NOMO-1 treated with DMSO at 0.1 percent for 48 hours (cell line): ENCODE data around the gene MEP1A.
"Not testable (repeated sequence)": the region's sequence is repeated elsewhere in the genome, so short reads cannot be mapped to it uniquely, and the experiment has no call there.

Experiments
- DNase-seq: peaks from one replicate; lab custom pipeline; 2025; ENCODE audit not compliant: unreplicated experiment; lab: John Stamatoyannopoulos, UW

Gene MEP1A

GRCh38 chr6:46774736-46775135, 18.5 kb upstream of the MEP1A start:
- not testable (repeated sequence) for DNase-seq

- DNase-seq: no peak
Observed at GRCh38 chr6:46776070-46776712, 17.0 kb upstream of the MEP1A start.

DNA sequence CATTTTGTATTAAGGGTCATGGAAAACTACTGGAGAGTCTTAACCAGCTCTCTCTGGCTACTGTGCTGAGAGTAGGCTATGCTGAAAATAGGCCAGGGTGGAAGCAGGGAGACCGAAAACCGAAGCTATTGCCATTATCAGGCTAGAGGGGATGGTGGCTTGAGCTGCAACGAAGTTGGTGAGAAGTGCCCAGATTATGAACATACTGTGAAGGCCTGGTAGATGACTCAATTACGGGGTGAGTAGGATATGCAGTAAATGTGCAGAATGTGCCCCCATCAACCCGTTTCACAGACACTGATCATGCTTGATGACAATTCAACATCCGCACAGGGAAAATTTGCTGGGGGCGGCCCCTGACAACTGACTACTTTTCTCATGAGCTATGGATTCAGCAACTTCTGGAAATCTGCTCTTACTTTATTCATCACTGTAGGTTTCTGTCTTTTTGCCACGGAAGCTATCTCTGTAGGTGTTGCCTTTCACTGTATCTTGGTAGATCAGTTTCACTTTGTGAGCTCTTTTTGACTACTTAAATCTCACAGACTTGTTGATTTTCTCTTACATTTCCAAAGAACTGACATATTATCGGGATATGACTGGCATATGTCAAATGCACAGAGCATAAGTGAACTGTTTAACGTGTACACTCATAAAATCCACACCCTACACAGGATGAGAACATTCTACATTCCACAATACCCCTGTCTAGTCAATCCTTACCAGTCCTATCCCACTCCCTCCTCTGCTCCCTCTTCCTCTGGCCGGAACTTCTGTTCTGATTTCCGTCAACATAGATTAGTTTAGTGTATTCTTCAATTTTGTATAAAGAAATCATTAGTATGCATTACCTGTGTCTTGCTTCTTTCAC, 15.5 kb upstream of the MEP1A start:
- DNase-seq: no peak

DNA sequence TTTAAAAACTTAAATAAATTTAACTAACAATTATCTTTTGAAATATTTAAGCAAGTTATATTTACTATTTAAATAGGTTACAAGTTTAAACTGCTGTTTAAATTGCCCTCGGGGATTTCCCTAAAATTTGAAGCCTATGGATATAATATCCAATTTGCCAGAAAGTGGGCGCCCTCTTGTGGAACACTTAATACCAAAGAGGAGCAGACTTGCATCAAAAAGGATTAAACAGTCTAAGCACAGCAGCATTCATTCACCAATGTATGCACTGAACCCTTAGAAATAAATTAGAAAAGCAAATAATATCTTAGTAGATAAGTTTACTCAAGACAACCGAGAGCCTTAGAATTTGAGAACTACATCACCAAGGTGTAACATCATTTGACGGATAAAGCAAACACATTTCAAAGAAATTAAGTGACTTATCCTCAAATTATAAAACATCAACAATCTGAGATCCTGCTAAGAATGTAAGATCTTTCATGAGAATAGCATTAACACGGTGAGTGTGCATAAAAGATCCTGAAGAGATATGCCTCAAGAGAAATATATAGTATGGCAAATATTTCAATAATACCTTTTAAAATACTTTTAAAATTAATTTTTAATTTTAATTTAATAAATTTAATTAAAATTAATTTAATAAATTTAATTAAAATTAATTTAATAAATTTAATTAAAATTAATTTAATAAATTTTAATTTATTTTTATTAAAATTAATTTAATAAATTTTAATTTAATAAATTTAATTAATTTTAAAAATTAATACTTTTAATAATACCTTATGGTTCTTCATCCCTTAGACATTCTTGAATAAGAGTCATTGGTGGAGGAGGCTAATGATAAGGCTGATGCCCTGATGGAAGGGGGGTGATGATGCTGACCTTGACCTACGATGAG, 11.5 kb upstream of the MEP1A start:
- peak; percentile 56 for DNase-seq

DNA sequence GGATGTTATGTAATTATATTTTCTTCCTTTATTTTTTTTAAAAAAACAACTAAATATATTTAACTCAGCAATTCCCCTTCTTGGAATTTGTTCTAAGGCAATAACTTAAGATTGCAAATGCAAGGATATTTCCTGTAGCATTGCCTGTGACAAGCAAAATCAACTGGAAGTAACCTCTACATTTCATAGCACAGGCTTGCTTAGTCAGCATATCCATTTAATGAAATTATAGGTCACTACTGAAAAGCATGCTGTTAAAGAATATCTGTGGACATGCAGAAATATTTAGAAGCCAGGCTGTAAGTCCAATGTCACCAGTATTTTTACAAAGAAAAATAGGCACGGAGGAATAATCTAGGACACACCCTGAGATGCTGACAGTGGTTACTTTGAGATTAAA, 8.7 kb upstream of the MEP1A start:
- DNase-seq: no peak

GRCh38 chr6:46787871-46788540, 5.2 kb upstream of the MEP1A start:
- no peak for DNase-seq

DNA sequence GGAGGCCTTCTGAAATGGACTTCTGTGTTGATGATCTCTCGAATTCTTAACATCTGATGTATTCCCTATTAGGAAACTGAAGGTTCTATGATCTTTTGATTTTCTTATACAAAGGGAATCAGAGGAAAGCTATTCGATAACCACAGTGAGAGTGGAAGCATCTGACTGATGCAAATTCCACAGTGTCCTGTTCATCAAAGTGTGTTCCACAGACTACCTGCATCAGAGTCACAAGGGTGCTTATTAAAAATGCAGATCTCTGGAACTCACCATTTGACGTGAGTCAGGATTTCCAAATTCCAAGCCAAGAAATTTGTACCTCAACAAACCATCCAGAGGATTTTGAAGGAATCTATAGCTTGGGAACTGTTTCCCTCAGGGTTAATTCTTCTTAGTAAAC, 4.4 kb upstream of the MEP1A start:
- DNase-seq: no peak

- peak; percentile 93 for DNase-seq
Observed at GRCh38 chr6:46789434-46790354, 3.5 kb upstream of the MEP1A start.

- DNase-seq: no peak
Observed at GRCh38 chr6:46790355-46790874, 2.8 kb upstream of the MEP1A start.

- DNase-seq: no peak
Observed at GRCh38 chr6:46792635-46793034, 554 bp upstream of the MEP1A start.

- DNase-seq: no peak
Observed at GRCh38 chr6:46794068-46794467, 879 bp downstream of the MEP1A start.

DNA sequence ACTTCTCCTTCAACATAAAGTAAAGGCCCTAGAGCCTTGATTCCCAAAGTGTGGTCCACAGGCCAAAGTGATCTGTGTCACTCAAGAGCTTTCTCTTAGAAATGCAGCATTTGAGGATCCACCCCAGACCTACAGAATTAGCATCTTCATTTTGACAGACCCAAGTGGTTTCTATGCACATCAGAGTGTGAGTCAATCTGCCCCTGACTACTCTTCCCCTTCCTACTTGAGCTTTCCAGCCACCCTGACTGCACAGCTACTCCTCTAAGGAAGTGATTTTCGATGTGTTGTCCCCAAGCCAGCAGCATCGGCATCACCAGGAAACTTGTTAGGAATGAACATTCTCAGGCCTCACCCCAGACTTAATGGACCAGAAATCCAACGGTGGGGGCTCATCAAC, 2.6 kb downstream of the MEP1A start:
- DNase-seq: peak; percentile 20

- peak; percentile 64 for DNase-seq
Observed at GRCh38 chr6:46796848-46797580, 3.8 kb downstream of the MEP1A start.

DNA sequence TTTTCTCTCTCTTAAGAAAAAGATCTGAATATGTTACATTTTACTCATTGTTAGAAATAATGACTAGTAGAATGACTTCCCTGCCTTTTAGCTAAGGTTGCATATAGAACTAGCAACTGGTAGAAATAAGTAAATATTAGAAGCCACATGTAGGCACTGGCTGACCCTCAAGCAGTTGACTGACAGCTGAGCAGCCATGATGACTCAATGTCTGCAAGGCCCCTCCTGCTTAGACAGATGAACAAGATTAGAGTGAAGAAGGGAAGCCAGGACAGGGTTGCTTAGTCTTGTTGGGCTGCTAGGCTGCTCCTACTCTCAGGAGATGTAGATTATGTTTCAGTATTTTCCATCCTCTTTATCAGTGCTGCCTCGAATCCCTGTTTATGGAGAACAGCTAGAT, 6.5 kb downstream of the MEP1A start:
- DNase-seq: no peak

- peak; percentile 95 for DNase-seq
Observed at GRCh38 chr6:46808806-46809205, 15.6 kb downstream of the MEP1A start.

DNA sequence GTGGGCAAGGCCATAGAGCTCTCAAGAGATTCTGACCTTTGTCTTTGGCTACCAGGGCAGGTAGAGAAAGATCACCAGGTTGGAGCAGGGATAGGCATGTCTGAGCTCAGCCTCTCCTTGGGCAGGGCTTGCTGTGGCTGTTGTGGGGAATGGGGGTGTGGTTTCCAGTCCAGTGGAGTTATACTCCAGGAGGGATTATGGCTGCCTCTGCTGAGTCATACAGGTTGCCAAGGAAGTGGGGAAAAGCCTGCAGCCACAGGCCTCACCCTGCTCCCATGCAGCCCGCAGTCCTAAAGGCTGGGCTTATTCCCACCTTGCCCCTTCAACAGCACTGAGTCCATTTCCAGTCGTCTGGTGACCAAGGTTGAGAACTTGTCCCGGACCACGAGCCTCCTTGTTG, 21.9 kb downstream of the MEP1A start:
- no peak for DNase-seq

DNA sequence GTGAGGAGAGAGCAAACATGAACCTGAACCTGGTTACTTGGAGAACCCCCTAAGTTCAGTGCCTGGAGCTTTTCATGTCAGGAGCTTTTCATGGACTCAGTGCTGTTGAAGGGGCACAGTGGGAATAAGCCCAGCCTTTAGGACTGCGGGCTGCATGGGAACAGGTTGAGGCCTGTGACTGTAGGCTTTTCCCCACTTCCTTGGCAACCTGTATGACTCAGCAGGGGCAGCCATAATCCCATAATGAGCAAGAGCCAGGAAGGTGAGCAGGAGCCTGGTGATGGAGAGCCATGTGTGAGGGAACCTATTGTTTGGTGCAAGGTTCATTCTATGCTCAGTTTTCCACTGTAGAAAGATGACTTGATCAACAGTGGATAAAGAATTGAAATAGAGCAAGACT, 23.4 kb downstream of the MEP1A start:
- DNase-seq: no peak

DNA sequence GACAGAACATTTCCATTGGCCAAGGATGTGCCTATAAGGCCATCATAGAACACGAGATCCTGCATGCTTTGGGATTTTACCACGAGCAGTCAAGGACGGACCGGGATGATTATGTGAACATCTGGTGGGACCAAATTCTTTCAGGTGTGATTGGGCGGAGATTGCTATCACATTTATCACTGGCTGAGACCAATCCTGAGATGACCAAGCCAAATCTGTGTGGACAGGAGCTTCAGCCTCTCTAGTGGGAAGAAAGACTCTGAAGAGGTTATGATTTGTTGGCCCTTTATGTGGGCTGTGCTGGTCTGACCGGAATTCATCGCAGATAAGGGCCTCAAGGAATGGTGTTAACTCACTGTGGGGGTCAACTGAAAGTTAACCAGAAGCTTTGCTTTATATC, 26.4 kb downstream of the MEP1A start:
- no peak for DNase-seq

- peak; percentile 68 for DNase-seq
Observed at GRCh38 chr6:46821458-46821881, 28.3 kb downstream of the MEP1A start.
